ENCODE results near the gene MCCC2.
"Not testable (repeated sequence)": the region's sequence is repeated elsewhere in the genome, so short reads cannot be mapped to it uniquely, and the experiment has no call there.

GRCh38 chr5:71575588-71575987, 11.6 kb upstream of the MCCC2 start:
- TF ChIP-seq EZH2 (IDR thresholded peaks at IDR 0.05; ENCODE audit: low read length, unreplicated experiment); CTCF (conservative IDR thresholded peaks at IDR 0.05; ENCODE audit: low read depth, low read length): not testable (repeated sequence)
